Activated naive CD8-positive, alpha-beta T cell treated with anti-CD3 and anti-CD28 coated beads, Interleukin-2, amount 50 U/mL, for 24 hours (primary cell): Measurements from ENCODE around the gene AMY1C.

ENCODE experiments used
- ATAC-seq: fragments of 150-1000 bp; cut with Tn5 transposase; one replicate; pipeline ENCODE4 v1.10.0; 2021
- DNase-seq: peaks from one replicate; pipeline ENCODE4 v3.0.0; 2021
- H3K27ac Mint-ChIP-seq: one replicate; pipeline ENCODE4 v1.8.0; 2021; ENCODE audit warnings: mild to moderate bottlenecking, mixed read lengths
- H3K27me3 Mint-ChIP-seq: one replicate; pipeline ENCODE4 v1.8.0; 2021; ENCODE audit warnings: mixed read lengths
- H3K36me3 Mint-ChIP-seq: one replicate; pipeline ENCODE4 v1.8.0; 2021; ENCODE audit warnings: low read depth, mixed read lengths
- H3K4me1 Mint-ChIP-seq: one replicate; pipeline ENCODE4 v1.8.0; 2021; ENCODE audit warnings: mixed read lengths
- H3K4me3 Mint-ChIP-seq: one replicate; pipeline ENCODE4 v1.8.0; 2021; ENCODE audit warnings: mild to moderate bottlenecking, moderate library complexity, mixed read lengths
- H3K9me3 Mint-ChIP-seq: one replicate; pipeline ENCODE4 v1.8.0; 2021; ENCODE audit warnings: mixed read lengths

AMY1C gene

GRCh38 chr1:103790172-103790571, 40.5 kb downstream of the AMY1C start:
- Mint-ChIP-seq H3K27me3 (no peaks in the 10 kb centered on the region), H3K36me3 (no peaks in the 10 kb centered on the region), H3K9me3 (peaks cover 12% of the 10 kb centered on the region), H3K27ac (no peak overlapping the region), H3K4me1 (no peaks in the 10 kb centered on the region), H3K4me3 (no peak overlapping the region)
- DNase-seq (no peak), ATAC-seq (no peak)
